ENCODE data around the gene HOXB9.
A peak's percentile ranks its signal among the peaks of the same experiment; 100 is the strongest.

HOXB9 gene

GRCh38 chr17:48592577-48592976, 33.6 kb downstream of the HOXB9 start:
- TF ChIP-seq TSHZ2 (CRISPR knock-in tag; IDR thresholded peaks at IDR 0.05) = peak; percentile 100
- peak; percentile 100; the same call in 1 of the 2 replicates for TF ChIP-seq CSDC2 (CRISPR knock-in tag; IDR thresholded peaks at IDR 0.05)
- no peak for TF ChIP-seq ESRRG (CRISPR knock-in tag; IDR thresholded peaks at IDR 0.05)
- no peak for ATAC-seq

GRCh38 chr17:48592057-48592514, 34.1 kb downstream of the HOXB9 start:
- no peak for ATAC-seq
- no peak for TF ChIP-seq TSHZ2 (CRISPR knock-in tag; IDR thresholded peaks at IDR 0.05)
- TF ChIP-seq PPARA (CRISPR knock-in tag; IDR thresholded peaks at IDR 0.05; ENCODE audit: borderline replicate concordance) = no peak
- no peak for TF ChIP-seq CSRNP3 (CRISPR knock-in tag; IDR thresholded peaks at IDR 0.05)
- TF ChIP-seq POU6F1 (CRISPR knock-in tag; IDR thresholded peaks at IDR 0.05; ENCODE audit: borderline replicate concordance, low read depth) = no peak
- no peak for TF ChIP-seq PATZ1 (CRISPR knock-in tag; IDR thresholded peaks at IDR 0.05; ENCODE audit: borderline replicate concordance)
- TF ChIP-seq ARNTL (CRISPR knock-in tag; IDR thresholded peaks at IDR 0.05; ENCODE audit: borderline replicate concordance, low read depth) = no peak
- no peak for TF ChIP-seq SNAI2 (CRISPR knock-in tag; IDR thresholded peaks at IDR 0.05)
- TF ChIP-seq ZFP30 (CRISPR knock-in tag; IDR thresholded peaks at IDR 0.05) = no peak
- no peak for TF ChIP-seq ZNF70 (CRISPR knock-in tag; IDR thresholded peaks at IDR 0.05)
- TF ChIP-seq ISL1 (CRISPR knock-in tag; IDR thresholded peaks at IDR 0.05) = no peak
- TF ChIP-seq ZNF565 (CRISPR knock-in tag; conservative IDR thresholded peaks at IDR 0.05; ENCODE audit: low read depth) = no peak
- TF ChIP-seq CSDC2 (CRISPR knock-in tag; IDR thresholded peaks at IDR 0.05) = no peak
- TF ChIP-seq TCF4 (CRISPR knock-in tag; IDR thresholded peaks at IDR 0.05; ENCODE audit: borderline replicate concordance) = no peak
- no peak for TF ChIP-seq ZFP3 (CRISPR knock-in tag; IDR thresholded peaks at IDR 0.05)
- no peak for TF ChIP-seq OSR1 (CRISPR knock-in tag; IDR thresholded peaks at IDR 0.05)
- TF ChIP-seq ESRRG (CRISPR knock-in tag; IDR thresholded peaks at IDR 0.05) = no peak
- no peak for TF ChIP-seq RARB (CRISPR knock-in tag; IDR thresholded peaks at IDR 0.05)
- no peak for TF ChIP-seq ZC3H10 (CRISPR knock-in tag; IDR thresholded peaks at IDR 0.05)

- no peak for ATAC-seq
Measured at GRCh38 chr17:48591255-48592056, 34.7 kb downstream of the HOXB9 start.

More at GRCh38 chr17:48591255-48592056, 34.7 kb downstream of the HOXB9 start:
- TF ChIP-seq ISL1 (CRISPR knock-in tag; IDR thresholded peaks at IDR 0.05) (no peak), ARNTL (CRISPR knock-in tag; IDR thresholded peaks at IDR 0.05; ENCODE audit: borderline replicate concordance, low read depth) (no peak), TSHZ2 (CRISPR knock-in tag; IDR thresholded peaks at IDR 0.05) (peak; percentile 100), CREB5 (CRISPR knock-in tag; IDR thresholded peaks at IDR 0.05; ENCODE audit: low read depth) (no peak), CSDC2 (CRISPR knock-in tag; IDR thresholded peaks at IDR 0.05) (peak; percentile 100; the same call in 1 of the 2 replicates)

Data from SK-N-SH treated with all-trans-retinoic acid at 6 μM for 48 hours (cell line).